CD4-positive, alpha-beta T cell treated with Interleukin-4 for 4 hours (primary cell): ENCODE measurements around the gene GAP43.
A peak's percentile ranks its signal among the peaks of the same experiment; 100 is the strongest.

ENCODE experiments used
- DNase-seq: peaks from one replicate; pipeline ENCODE4 v3.0.0-alpha.2; 2020

GAP43 gene

DNA sequence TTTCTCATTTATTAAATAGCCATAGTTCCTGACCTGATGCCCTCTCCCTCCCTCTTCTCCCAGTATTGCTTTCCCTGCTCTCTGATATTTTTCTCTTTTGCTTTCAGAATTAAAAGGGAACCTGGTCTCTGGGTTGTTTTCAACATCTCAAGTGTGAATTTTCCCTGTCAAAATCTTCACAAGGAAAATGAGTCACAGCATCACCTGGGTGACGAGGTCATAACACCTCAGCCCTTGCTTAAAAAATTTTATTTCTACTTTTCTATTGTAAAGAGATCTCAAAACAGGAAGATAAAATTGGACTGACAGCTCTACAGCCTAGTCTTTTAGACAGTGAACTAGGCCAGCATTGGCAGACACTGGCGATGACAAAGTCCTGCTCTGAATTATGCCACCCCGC, 40.1 kb downstream of the GAP43 start:
- DNase-seq: no peak

DNA sequence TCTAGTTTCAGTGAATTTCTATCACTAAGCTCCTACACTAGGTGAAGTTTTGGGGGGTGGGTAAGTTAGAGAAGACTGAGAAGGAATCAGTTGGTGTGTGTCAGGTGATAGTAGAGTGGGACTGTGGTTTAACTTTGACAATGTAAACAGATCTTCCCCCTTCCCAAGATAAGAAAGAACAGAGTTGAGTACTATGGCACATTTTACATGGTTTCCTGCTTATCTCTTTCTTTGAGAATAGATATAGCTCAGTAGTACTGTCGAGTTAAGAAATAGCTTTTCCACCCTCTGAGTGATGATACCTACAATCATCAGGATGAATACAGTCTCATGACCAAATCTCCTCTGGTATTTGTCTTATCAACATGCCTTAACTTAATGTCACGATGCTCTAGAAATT, 42.8 kb downstream of the GAP43 start:
- DNase-seq: no peak

GRCh38 chr3:115666920-115667737, 43.8 kb downstream of the GAP43 start:
- no peak for DNase-seq

- DNase-seq: no peak
Measured at GRCh38 chr3:115667738-115668065, 44.4 kb downstream of the GAP43 start.

DNA sequence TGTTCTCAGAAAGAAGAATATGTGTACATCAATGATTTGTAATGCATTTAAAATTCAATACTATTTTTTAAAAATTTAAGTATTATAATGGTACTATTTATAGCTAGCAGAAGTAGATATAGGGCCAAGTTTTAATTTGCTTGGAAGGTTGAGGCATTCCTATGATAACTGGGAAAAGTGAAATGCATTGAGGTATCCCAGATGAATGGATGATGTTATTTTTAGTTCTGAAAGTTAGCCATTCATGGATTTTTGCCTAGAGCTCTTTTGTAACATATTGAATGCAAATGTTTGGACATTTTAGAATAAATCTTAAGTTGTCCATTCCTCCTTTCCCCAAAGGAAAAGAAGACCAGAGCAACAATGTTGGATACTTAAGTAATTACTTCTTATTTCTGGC, 47.6 kb downstream of the GAP43 start:
- DNase-seq: no peak

GRCh38 chr3:115671761-115672455, 48.6 kb downstream of the GAP43 start:
- DNase-seq: no peak

DNA sequence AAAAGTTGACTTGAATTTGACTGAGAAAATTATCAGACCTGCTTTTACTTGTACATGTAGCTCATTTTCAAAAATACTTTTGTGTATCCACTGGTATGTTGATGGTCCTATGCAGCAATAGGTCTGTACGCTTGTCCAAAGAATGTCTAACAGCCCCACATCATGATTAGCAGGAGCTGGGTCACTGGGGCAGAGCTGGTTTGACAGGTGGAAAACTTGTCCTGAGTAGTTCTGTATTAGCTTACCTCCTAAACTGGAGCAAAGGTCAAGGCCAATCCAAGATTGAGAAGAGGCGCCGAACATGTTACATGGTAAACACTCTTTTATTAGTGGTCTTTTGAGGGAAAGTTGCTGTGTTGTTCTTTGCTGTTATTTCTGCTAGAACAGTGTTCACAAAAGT, 50.6 kb downstream of the GAP43 start:
- no peak for DNase-seq

GRCh38 chr3:115676336-115676735, 53.0 kb downstream of the GAP43 start:
- no peak for DNase-seq

- no peak for DNase-seq
Measured at GRCh38 chr3:115680803-115681345, 57.6 kb downstream of the GAP43 start.

DNA sequence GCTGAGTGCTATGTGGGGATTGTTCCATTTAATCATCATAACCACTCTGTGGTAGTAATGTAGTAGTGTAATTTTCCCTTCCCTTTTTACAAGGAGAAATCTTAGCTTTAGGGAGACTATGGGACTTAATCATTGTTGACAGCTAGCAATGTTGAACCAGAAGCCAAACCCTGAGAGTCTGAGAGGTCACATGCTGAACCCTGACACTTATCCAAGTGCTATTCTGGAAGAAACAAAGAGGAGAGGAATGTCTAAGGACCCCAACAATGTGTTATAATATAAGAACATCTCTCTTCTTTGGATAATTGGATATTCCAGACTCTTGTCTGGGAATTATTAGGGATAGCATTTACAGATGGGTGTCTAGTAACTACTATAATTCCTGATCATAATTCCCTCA, 58.4 kb downstream of the GAP43 start:
- no peak for DNase-seq

- no peak for DNase-seq
Measured at GRCh38 chr3:115683305-115683704, 60.0 kb downstream of the GAP43 start.

DNA sequence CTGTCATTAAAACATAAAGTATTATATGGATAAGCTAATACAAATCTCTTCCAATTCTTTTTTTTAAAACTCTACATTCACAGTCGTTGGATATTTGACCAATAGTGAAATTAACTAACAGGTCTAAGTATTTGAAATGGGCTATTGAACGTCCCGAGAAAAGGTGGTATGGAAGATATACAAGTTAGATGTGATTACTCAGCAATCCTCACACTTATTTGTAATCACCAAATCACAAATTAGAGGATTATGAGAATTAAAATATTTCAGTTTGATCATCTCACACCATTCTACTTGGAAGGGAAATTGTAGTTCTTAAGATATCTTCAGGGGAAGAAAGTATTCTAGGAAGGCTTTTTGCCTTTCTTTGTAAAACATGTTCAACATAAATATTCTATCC, 60.5 kb downstream of the GAP43 start:
- no peak for DNase-seq

DNA sequence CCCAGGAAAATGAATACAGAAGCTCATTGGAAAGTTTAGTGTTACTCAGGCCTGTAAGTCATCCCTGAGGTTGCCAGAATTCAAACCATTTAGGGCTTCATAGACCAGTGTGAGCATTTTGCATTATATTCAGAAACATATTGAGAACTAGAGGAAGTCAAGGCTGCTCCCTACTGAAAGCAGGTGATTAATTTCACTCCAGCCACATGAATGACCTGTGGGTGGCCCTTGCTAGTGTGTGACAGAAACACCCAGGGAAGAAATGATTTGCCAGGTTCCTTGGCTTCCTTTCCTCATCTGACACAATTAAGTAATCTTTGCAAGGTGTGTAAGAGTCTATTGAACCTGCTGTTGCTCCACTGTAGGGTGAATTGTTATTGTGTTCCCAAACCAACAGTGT, 61.8 kb downstream of the GAP43 start:
- no peak for DNase-seq

GRCh38 chr3:115687721-115688120, 64.4 kb downstream of the GAP43 start:
- no peak for DNase-seq

DNA sequence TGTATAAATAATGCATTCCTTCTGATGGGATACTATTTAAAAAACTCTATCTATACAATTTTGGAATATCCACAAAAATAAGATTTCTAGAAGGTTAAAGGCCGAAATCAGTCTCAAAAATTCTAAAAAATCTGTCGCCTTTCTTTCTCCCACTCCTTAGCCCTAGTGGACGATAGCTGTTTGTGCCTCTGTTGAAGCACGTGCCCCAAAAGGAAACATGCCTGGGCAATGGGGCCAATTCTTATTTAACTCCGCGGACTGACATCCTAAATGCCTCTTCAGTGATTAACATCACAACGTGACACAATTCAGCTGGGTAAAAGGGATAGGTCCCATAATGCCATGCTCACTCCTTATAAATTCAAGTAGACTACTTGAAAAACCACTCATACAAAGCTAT, 65.1 kb downstream of the GAP43 start:
- no peak for DNase-seq

GRCh38 chr3:115689928-115690327, 66.6 kb downstream of the GAP43 start:
- no peak for DNase-seq

GRCh38 chr3:115691964-115692363, 68.7 kb downstream of the GAP43 start:
- no peak for DNase-seq

- peak; percentile 62 for DNase-seq
Measured at GRCh38 chr3:115692887-115693524, 69.7 kb downstream of the GAP43 start.

DNA sequence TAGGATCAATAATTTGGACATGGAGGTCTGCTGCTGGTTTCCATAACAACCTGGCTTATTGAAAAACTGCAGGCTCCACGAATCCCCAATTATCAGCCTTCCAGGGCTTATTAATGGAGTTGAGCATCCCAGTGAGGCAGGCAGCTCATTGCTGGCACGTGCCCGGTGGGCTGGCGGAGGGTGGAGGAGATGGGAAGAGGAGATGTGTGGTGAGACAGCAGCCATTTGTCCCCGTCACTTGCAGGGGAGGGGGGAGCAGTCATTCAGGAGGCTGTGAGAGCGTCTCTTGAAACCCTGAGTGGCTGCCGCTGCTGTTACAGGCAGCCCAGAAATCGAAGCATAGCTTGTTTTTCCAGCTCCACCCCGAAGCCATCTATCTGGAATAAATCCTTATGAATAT, 70.6 kb downstream of the GAP43 start:
- no peak for DNase-seq

DNA sequence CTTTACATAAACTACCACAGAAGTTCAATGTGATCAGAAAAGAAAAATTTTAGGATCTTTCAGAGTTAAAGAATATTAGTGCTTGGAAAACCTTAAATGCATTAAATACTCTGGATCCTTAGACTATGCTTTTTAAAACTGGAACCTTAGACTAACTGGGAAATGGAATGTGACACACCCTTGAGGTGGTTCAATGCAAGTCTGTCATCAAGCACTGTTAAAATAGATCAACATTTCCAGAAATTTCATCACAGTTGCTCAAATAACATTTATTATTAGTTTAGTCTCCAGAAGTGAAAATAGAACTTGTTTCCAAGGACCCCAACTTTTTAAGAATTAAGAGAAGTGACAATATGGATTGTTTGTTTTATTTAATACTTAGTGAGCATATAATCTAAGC, 71.8 kb downstream of the GAP43 start:
- no peak for DNase-seq

- no peak for DNase-seq
Measured at GRCh38 chr3:115697263-115698053, 74.1 kb downstream of the GAP43 start.

- no peak for DNase-seq
Measured at GRCh38 chr3:115698851-115699591, 75.7 kb downstream of the GAP43 start.
